Bronchial smooth muscle cell (primary cell): ENCODE measurements around the gene TGDS. TPM values are rescaled to one million over a fixed set of nuclear protein-coding genes. Genes with fewer than 3 reads are reported as not detected.

ENCODE experiments used
- total RNA-seq: library from RNA; depleted of rRNA; stranded (reverse); fragments of >200 nt; gene quantifications from 2 replicates; pipeline ENCODE4 v1.2.1, GENCODE V29; 2014

Gene TGDS
- total RNA-seq: 5.2 and 9.1 TPM in 2 replicates

GRCh38 chr13:94595950-94596574 is at the start of gene TGDS:
TSS of gene TGDS (minus strand) at chr13:94596152. CDS start at chr13:94596136, 16 bp downstream.

DNA sequence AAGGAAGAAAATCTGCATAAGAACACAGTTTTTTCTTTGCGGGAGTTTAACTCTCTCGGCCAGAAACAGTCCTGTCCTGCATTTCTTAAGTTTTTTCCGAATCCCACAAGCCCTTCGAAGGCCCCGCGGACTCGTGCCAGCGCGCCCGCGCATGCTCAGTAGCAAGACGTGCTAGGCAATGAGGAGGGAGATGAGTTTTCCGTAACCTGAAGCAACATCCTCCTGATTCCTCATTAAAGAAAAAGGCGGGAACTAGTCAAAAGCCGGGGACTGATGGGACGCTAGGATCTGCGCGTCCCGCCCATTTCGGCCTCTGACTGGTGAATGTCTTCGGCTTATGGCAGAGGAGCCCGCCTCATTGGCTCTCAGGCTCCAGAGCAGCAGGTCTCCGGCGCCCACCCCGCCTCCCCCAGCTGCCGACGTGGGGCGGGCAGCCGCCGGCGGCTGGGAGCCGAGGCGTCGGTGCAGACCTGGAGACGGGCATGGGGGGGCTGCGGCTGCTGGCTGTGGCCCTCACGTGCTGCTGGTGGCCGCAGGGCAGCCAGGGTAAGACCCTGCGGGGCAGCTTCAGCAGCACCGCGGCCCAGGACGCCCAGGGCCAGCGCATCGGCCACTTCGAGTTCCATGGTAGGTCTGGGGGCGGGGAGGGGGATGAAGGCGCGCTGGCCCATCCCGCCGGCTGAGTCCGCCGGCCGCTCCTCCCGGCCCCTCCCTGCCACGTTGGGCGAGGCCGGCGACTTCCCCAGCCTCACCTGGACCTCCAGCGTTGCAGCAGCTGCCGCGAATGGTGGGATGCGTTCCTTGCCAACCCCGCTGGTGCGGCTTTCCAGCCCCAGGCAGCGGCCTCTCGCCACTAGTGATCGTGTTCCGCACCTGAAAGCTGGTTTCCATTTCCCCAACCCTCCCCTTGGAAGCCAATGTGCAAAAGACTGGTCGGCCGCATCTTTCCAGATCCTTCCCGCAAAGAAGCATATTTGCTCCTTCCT is 5.8 kb upstream of the TGDS start, which contains the start of gene GPR180:
Gene GPR180 (plus strand): TSS at position 412 of the 986 bp plus-strand sequence. CDS start 71 bp downstream, at position 483.

Other genes with a start within 250 kb of the TGDS start
- gene DCT, start 116.5 kb downstream of the TGDS start, total RNA-seq: under 0.01 and 0.09 TPM in 2 replicates
- gene GPR180, start 5.7 kb upstream of the TGDS start, total RNA-seq: 3.3 and 5.2 TPM in 2 replicates
- not detected in 2 replicates for gene SOX21, start 116.4 kb upstream of the TGDS start, total RNA-seq